Activated effector memory CD4-positive, alpha-beta T cell treated with Interleukin-2 at 50 U/mL for 16 hours (primary cell): ENCODE measurements around the gene LACTBL1.
"Not testable (repeated sequence)": the region's sequence is repeated elsewhere in the genome, so short reads cannot be mapped to it uniquely, and the experiment has no call there.

Source experiments
- DNase-seq: peaks from one replicate; pipeline ENCODE4 v3.0.0-alpha.2; 2020

LACTBL1 gene

GRCh38 chr1:22976461-22977243, 4.0 kb upstream of the LACTBL1 start:
- DNase-seq, result peak; percentile 11

- DNase-seq, result no peak
Measured at GRCh38 chr1:22976127-22976460, 3.4 kb upstream of the LACTBL1 start.

- DNase-seq, result no peak
Measured at GRCh38 chr1:22975694-22976093, 3.0 kb upstream of the LACTBL1 start.

GRCh38 chr1:22971611-22972405, 858 bp downstream of the LACTBL1 start:
- DNase-seq, result no peak

GRCh38 chr1:22971161-22971560, 1.5 kb downstream of the LACTBL1 start:
- no peak for DNase-seq

DNA sequence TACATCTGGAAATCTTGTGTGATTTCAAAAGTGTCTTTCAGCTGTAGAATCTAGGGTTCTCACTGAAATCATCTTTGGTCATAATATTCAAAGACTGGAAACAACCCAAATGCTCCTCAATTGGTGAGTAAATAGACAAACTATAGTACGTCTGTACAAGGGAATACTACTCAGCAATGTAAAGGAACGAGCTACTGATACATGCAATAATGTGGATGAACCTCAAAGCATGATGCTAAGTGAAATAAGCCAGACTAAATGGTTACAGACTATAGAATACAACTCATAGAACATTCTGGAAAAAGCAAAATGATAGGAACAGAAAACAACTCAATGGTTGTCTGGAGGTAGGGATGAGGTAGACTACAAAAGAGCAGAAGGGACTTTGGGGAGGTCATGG, 2.6 kb downstream of the LACTBL1 start:
- DNase-seq, result no peak

DNA sequence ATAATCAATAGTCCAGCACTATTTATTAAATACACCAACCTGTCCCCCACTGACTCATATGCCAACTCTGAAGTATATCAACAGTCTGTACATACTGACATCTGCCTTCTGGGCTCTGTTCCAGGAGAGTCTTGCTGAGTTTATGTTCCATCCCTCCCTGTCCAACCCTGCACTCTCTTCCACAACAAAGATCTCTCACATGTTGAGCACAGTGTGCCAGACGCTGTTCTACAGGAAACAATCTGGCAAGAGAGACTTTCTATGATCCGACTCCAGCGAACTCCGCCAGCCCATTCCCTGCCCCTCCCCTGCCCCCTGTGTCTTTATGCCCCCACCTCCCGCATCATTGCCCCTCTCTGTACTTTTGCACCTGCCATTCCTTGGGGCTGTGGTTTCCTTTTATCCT, 3.4 kb downstream of the LACTBL1 start:
- no peak for DNase-seq

GRCh38 chr1:22967833-22968232, 4.8 kb downstream of the LACTBL1 start:
- no peak for DNase-seq

GRCh38 chr1:22966309-22966708, 6.4 kb downstream of the LACTBL1 start:
- DNase-seq, result no peak

DNA sequence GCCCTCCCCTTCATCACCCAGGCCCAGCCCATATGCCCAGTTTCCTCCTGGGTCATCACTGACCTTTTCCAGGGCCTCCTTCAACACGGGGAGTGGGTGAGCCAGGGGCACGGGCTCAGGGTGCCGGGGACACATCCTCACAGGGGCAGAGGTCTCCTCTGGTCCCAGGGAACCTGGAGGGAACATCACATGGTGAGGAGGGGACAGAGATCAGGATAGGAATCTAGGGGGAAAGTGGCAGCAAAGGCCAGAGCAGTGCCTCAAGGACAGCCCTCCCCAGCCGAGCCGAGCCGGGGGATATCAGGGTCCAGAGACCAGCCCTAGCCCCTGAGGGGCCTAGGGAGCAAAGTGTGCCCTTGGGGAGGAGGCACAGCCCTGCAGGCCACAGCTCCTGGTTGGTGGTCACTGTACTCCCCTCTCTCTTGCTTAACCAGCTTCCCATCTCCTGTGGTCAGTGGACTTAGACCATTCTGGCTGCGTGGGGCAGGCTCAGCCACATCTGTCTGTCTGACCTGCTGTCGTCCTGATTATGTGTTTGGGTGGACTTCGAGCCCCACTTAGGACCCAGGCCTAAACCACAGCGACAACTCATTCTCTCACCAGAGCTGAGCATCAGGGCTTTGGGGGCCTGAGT, 9.5 kb downstream of the LACTBL1 start:
- DNase-seq, result no peak

GRCh38 chr1:22962558-22962957, 10.1 kb downstream of the LACTBL1 start:
- DNase-seq, result no peak

GRCh38 chr1:22959545-22960360, 12.9 kb downstream of the LACTBL1 start:
- no peak for DNase-seq

GRCh38 chr1:22958556-22958955, 14.1 kb downstream of the LACTBL1 start:
- DNase-seq, result no peak

DNA sequence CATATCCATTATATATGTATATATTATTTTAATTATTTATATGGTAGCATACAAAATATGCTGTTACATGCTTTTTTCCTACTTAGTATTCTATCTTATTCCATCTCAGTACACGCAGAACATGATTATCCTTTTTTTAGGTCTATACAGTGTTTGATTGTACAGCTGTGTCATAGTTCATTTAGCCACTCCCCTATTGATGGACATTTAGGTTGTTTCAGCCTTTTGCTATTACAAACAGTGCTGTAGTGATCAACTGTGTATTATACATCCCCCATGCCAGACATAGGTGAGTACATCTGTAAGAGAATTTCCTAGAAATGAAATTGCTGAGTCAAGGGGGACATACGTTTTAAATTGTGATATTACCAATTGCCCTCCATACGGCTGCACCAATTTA, 15.6 kb downstream of the LACTBL1 start:
- DNase-seq, result no peak

GRCh38 chr1:22955146-22955545, 17.5 kb downstream of the LACTBL1 start:
- no peak for DNase-seq

DNA sequence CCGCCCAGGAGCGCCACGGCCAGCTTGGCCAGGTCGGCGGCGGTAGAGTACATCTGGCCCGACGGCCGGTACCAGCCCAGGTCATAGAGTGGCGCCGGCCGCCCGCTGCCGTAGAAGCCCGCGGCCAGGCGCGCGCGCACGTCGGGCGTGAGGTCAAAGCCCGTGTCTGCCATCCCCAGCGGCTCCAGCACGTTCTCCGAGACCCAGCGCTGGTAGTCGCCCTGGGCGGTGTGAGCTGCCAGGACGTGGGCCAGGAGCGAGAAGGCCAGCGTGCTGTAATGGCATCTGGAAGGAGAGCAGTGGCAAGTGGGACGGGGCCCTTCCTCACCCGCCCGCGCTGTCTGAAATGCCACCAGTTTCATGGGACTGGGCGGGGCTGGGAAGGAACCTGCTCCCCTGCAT, 18.9 kb downstream of the LACTBL1 start:
- DNase-seq, result no peak

GRCh38 chr1:22953057-22953739, 19.5 kb downstream of the LACTBL1 start:
- DNase-seq, result no peak

DNA sequence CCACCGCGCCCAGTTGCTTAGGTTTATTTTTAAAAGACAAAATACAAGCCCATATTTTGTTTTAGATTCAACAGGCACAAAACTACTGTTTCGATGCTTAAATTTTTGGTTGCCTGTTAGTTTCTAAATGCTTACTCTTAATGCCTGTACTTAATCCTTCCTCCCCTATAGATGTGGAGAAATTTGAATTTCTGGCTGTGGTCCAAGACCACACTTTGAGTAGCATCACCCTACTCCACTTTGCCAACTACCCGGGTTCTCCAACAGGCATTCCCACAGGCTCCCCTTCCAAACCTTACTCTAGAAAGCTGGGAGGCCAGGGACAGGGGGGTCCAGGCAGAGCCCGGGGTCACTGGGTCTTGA, 20.0 kb downstream of the LACTBL1 start:
- DNase-seq, result no peak

- DNase-seq, result no peak
Measured at GRCh38 chr1:22951796-22952195, 20.9 kb downstream of the LACTBL1 start.

GRCh38 chr1:22949822-22950331, 22.8 kb downstream of the LACTBL1 start:
- no peak for DNase-seq

GRCh38 chr1:22945171-22945570, 27.5 kb downstream of the LACTBL1 start:
- DNase-seq, result not testable (repeated sequence)

GRCh38 chr1:22944346-22945055, 28.2 kb downstream of the LACTBL1 start:
- DNase-seq, result no peak
